Lung (tissue), 12 donors: ENCODE measurements around the gene LMTK3. TPM values are rescaled to one million over a fixed set of nuclear protein-coding genes. Genes with fewer than 3 reads are reported as not detected.

Experiments
- ATAC-seq: fragments of 200-7000 bp; cut with Tn5 transposase; one replicate; pipeline ENCODE4 v1.9.1; 2020; ENCODE audit warnings: moderate number of reproducible peaks; ENCODE audit not compliant: insufficient read depth, low FRiP score
- DNase-seq, 3 donors: peaks; one replicate each; pipeline ENCODE4 v3.0.0-alpha.2; 2013 to 2017
- H3K27ac ChIP-seq, 2 donors: one replicate each; pipeline ENCODE4 v1.5.1; 2013; ENCODE audit warnings: mild to moderate bottlenecking in 2 of 2, moderate library complexity in 2 of 2, control low read depth in 1 of 2, inconsistent platforms in 1 of 2, low read depth in 1 of 2, low read length in 1 of 2
- H3K27me3 ChIP-seq, 3 donors: one replicate each; pipeline ENCODE4 v1.5.1; 2013; ENCODE audit warnings: low read length in 2 of 3; ENCODE audit not compliant: control insufficient read depth in 3 of 3, insufficient read depth in 3 of 3
- H3K36me3 ChIP-seq, 4 donors: one replicate each; pipeline ENCODE4 v1.5.1; 2013; ENCODE audit warnings: low read length in 4 of 4, mild to moderate bottlenecking in 1 of 4, moderate library complexity in 1 of 4; ENCODE audit not compliant: control insufficient read depth in 4 of 4, insufficient read depth in 4 of 4
- H3K4me1 ChIP-seq, 5 donors: one replicate each; pipeline ENCODE4 v1.5.1; 2013; ENCODE audit warnings: low read length in 5 of 5, mild to moderate bottlenecking in 2 of 5, moderate library complexity in 1 of 5; ENCODE audit not compliant: control insufficient read depth in 5 of 5, insufficient read depth in 5 of 5
- H3K4me3 ChIP-seq: one replicate; pipeline ENCODE4 v1.5.1; 2013; ENCODE audit warnings: mild to moderate bottlenecking, control low read depth, moderate library complexity
- H3K9ac ChIP-seq, 2 donors: one replicate each; pipeline ENCODE4 v1.5.1; 2013; ENCODE audit warnings: low read length in 2 of 2, control low read depth in 1 of 2; ENCODE audit not compliant: insufficient read depth in 1 of 2
- H3K9me3 ChIP-seq, 4 donors: one replicate each; pipeline ENCODE4 v1.5.1; 2013; ENCODE audit warnings: low read length in 3 of 4, mild to moderate bottlenecking in 1 of 4, moderate library complexity in 1 of 4; ENCODE audit not compliant: control insufficient read depth in 4 of 4, insufficient read depth in 3 of 4
- WGBS, 2 donors: extraction: QIAGEN DNeasy Blood & Tissue Kit; methylation state at CpG; one replicate each; pipeline ENCODE4 v1.1.7; 2013; 5-methylcytosine and 5-hydroxymethylcytosine counted together
- polyA plus RNA-seq, 2 donors: library from polyadenylated mRNA; stranded (reverse); fragments of 200-250 nt; gene quantifications; one replicate each; pipeline ENCODE4 v1.2.1, GENCODE V29; 2013
- total RNA-seq, 2 donors: library from RNA; depleted of rRNA in 1 of 2; stranded (reverse); fragments of >200 nt in 1 of 2; gene quantifications; one replicate each; pipeline ENCODE4 v1.2.1, GENCODE V29; 2014 to 2021
- TF ChIP-seq, protein P1 (sequence below): IDR thresholded peaks from 2 replicates; pipeline ENCODE4 v1.5.1; 2012; ENCODE audit warnings: mild to moderate bottlenecking; ENCODE audit errors: control extremely low read depth, extremely low read depth
- donor health status: control.
- donor health status: control.
- donor health status: Bipolar disorder and iron deficiency.
- donor health status: healthy.
- donor health status: DM: yes; HTN: yes; CAD: no.

The LMTK3 gene
- total and polyA plus RNA-seq, 4 donors: 1.9 to 10.7 (median 4.8) TPM

DNA sequence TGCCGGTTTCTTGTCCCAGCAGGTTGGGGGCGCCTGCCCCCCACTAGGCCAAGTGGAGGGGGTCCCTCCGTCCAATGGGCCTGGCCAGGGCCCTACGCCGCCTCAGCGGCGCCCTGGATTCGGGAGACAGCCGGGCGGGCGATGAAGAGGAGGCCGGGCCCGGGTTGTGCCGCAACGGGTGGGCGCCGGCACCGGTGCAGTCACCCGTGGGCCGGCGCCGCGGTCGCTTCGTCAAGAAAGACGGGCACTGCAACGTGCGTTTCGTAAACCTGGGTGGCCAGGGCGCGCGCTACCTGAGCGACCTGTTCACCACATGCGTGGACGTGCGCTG lies 50.0 kb downstream of the LMTK3 start:
- WGBS, 2 donors: 93 to 94% methylated on average over 22 to 36 of the region's 36 CpGs
- Histone ChIP-seq H3K9me3 (peaks cover 0 to 4% (median 0%) of the 10 kb centered on the region in 4 donors), H3K4me1 (no peaks in the 10 kb centered on the region), H3K27me3 (no peaks in the 10 kb centered on the region), H3K27ac (no peak overlapping the region), H3K36me3 (no peaks in the 10 kb centered on the region), H3K9ac (no peak overlapping the region), H3K4me3 (no peak overlapping the region)
- DNase-seq: no peak
- no peak for ATAC-seq
- TF ChIP-seq, protein P1, sequence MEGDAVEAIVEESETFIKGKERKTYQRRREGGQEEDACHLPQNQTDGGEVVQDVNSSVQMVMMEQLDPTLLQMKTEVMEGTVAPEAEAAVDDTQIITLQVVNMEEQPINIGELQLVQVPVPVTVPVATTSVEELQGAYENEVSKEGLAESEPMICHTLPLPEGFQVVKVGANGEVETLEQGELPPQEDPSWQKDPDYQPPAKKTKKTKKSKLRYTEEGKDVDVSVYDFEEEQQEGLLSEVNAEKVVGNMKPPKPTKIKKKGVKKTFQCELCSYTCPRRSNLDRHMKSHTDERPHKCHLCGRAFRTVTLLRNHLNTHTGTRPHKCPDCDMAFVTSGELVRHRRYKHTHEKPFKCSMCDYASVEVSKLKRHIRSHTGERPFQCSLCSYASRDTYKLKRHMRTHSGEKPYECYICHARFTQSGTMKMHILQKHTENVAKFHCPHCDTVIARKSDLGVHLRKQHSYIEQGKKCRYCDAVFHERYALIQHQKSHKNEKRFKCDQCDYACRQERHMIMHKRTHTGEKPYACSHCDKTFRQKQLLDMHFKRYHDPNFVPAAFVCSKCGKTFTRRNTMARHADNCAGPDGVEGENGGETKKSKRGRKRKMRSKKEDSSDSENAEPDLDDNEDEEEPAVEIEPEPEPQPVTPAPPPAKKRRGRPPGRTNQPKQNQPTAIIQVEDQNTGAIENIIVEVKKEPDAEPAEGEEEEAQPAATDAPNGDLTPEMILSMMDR: no peak

DNA sequence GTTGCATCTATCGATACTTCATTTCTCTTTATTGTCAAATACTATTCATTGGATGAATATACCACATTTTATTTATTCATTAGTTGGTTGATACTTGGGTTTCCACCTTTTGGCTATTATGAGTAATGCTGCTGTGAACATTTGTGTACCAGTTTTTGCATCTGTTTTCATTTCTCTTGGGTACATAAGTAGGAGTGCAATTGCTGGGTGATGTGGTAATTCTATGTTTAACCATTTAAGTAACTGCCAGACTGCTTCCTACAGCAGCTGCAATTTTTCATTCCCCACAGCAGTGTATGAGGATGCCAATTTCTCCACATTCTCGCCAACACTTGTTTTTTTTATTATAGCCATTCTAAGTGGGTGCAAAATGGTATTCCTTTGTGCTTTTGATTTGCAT lies 53.6 kb downstream of the LMTK3 start:
- Histone ChIP-seq H3K36me3 (peaks cover 2 to 27% (median 6%) of the 10 kb centered on the region in 4 donors), H3K27me3 (no peaks in the 10 kb centered on the region), H3K9ac (no peak overlapping the region), H3K4me1 (no peaks in the 10 kb centered on the region), H3K4me3 (no peak overlapping the region), H3K9me3 (peaks cover 0 to 4% (median 0%) of the 10 kb centered on the region in 4 donors), H3K27ac (no peak overlapping the region)
- TF ChIP-seq, protein P1: no peak
- ATAC-seq: no peak
- DNase-seq: no peak
- WGBS, 2 donors: 95 to 98% methylated on average over 2 of the region's 2 CpGs

DNA sequence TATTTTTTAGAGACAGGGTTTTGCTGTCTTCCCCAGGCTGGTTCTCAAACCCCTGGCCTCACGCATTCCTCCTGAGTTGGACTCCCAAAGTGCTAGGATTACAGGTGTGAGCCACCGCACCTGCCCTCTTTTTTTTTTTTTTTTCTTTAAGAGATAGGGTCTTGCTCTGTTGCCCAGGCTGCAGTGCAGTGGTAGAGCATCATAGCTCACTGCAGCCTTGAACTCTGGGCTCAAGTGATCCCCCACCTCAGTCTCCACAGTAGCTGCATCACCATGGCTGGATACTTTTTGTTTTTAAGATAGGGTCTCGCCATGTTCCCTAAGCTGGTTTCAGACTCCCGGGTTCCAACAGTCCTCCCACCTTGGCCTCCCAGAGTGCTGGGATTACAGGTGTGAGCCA lies 54.8 kb downstream of the LMTK3 start:
- Histone ChIP-seq H3K9ac (no peak overlapping the region), H3K27ac (no peak overlapping the region), H3K36me3 (peaks cover 4 to 36% (median 8%) of the 10 kb centered on the region in 4 donors), H3K9me3 (no peaks in the 10 kb centered on the region), H3K4me3 (no peak overlapping the region), H3K27me3 (no peaks in the 10 kb centered on the region), H3K4me1 (no peaks in the 10 kb centered on the region)
- DNase-seq: no peak
- 97 to 99% methylated on average over 4 of the region's 4 CpGs for WGBS, 2 donors
- no peak for ATAC-seq
- TF ChIP-seq, protein P1: no peak

DNA sequence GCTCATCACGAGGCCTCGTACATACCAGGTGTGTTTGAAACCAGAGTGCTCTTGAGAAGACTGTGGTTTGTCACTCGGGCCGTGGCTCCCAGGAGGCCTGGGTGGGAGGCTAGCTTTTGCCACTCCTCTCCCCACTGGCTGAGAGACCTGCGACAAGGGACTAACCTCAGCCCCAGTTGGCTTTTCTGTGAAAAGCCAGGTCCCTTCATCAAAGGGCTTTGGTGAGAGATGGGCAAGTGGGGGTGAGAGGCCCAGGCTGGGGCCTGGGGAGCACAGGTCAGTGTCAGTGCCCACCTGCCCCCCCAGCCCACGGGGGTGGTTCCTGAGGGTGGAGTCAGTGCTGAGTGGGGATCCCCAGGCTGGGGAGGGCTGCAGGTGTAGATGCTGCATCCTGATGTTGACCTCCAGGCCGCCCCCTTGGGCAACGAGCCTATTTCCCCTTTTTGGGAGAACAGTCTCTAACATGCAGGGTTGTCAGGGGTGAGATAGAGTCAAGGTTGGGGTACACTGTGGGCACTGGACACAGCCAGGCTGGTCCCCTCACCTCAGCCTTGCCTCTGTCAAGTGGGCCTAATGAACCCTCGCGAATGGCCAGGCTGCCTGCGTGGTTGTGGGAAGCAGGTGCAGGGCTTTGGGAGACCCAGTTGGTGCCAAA lies 55.6 kb downstream of the LMTK3 start:
- TF ChIP-seq, protein P1: no peak
- Histone ChIP-seq H3K9ac (no peak overlapping the region), H3K9me3 (no peaks in the 10 kb centered on the region), H3K4me3 (no peak overlapping the region), H3K27ac (no peak overlapping the region), H3K36me3 (peaks cover 7 to 44% (median 16%) of the 10 kb centered on the region in 4 donors), H3K4me1 (no peaks in the 10 kb centered on the region), H3K27me3 (no peaks in the 10 kb centered on the region)
- ATAC-seq: no peak
- 82 to 88% methylated on average over 11 of the region's 11 CpGs for WGBS, 2 donors
- DNase-seq: no peak
